ENCODE measurements around the gene RET. TPM values are rescaled to one million over a fixed set of nuclear protein-coding genes. Genes with fewer than 3 reads are reported as not detected.
"Not testable (repeated sequence)": the region's sequence is repeated elsewhere in the genome, so short reads cannot be mapped to it uniquely, and the experiment has no call there.

RET gene
- total RNA-seq, 1 donor from 2014 or later = 1.2 TPM

DNA sequence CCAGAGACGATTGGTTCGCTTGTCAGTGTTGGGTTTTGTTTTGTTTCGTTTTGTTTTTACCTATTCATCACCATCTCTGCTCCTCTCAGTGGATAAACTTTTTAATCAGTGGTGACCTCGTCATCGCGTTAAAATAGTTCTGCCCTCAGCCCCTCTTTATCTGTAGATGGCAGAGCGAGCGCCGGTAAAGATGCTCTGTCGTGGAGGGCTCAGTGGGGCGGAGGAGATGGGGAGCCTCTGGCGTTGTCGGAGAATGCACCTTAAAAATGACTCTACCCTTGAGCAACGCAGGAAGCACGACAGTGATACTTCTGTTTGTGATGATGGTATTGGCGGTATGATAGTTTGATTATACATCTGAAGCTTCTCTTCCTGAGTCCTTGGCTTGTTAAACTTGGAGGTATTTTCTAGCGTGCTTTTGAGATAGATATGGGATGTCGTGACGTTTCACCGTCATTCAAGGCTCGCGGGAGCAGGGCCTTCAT, 61.9 kb downstream of the RET start:
- peak overlapping the region; percentile 79 for H3K4me3 ChIP-seq (ENCODE audit: low read depth, low read length)
- DNase-seq (ENCODE audit: low read depth) = no peak
- TF ChIP-seq, protein P1, sequence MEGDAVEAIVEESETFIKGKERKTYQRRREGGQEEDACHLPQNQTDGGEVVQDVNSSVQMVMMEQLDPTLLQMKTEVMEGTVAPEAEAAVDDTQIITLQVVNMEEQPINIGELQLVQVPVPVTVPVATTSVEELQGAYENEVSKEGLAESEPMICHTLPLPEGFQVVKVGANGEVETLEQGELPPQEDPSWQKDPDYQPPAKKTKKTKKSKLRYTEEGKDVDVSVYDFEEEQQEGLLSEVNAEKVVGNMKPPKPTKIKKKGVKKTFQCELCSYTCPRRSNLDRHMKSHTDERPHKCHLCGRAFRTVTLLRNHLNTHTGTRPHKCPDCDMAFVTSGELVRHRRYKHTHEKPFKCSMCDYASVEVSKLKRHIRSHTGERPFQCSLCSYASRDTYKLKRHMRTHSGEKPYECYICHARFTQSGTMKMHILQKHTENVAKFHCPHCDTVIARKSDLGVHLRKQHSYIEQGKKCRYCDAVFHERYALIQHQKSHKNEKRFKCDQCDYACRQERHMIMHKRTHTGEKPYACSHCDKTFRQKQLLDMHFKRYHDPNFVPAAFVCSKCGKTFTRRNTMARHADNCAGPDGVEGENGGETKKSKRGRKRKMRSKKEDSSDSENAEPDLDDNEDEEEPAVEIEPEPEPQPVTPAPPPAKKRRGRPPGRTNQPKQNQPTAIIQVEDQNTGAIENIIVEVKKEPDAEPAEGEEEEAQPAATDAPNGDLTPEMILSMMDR (conservative IDR thresholded peaks at IDR 0.05; ENCODE audit: low read depth, low read length) = no peak

DNA sequence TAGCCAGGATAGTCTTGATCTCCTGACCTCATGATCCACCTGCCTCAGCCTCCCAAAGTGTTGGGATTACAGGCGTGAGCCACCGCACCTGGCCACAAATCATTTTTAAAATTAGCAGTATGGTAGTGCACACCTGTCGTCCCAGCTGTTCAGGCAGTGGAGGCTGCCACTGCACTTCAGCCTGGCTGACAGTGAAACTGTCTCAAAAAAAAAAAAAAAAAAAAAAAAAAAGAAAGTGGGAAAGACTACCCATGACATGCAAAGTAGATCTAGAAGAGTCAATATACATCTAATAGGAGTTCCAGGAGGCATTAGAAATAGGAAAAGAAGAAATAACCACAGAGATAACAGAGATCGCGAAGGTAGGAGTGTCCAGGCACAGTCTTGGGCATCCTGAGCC, 64.6 kb downstream of the RET start:
- no peak for DNase-seq (ENCODE audit: low read depth)
- H3K4me3 ChIP-seq (ENCODE audit: low read depth, low read length) = no peak overlapping the region
- TF ChIP-seq, protein P1 (conservative IDR thresholded peaks at IDR 0.05; ENCODE audit: low read depth, low read length) = no peak

DNA sequence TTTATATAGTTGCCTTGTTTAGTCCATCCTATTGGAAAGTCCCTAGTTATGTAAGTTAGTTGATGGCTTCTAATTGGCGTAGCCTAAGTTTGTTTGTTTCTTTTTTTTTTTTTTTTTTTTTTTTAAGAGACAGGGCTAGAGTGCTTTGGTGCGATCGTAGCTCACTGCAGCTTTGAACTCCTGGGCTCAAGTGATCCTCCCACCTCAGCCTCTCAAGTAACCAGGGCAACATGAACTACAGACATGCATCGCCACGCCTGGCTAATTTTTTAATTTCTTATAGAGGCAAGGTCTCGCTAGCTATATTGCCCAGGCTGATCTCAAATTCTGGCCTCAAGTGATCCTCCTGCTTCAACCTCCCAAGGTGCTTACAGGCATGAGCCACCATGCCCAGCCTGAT, 68.4 kb downstream of the RET start:
- no peak overlapping the region for H3K4me3 ChIP-seq (ENCODE audit: low read depth, low read length)
- TF ChIP-seq, protein P1 (conservative IDR thresholded peaks at IDR 0.05; ENCODE audit: low read depth, low read length) = no peak
- no peak for DNase-seq (ENCODE audit: low read depth)

- not testable (repeated sequence) for DNase-seq (ENCODE audit: low read depth); H3K4me3 ChIP-seq (ENCODE audit: low read depth, low read length)
Observed at GRCh38 chr10:43145936-43146335, 69.1 kb downstream of the RET start.

DNA sequence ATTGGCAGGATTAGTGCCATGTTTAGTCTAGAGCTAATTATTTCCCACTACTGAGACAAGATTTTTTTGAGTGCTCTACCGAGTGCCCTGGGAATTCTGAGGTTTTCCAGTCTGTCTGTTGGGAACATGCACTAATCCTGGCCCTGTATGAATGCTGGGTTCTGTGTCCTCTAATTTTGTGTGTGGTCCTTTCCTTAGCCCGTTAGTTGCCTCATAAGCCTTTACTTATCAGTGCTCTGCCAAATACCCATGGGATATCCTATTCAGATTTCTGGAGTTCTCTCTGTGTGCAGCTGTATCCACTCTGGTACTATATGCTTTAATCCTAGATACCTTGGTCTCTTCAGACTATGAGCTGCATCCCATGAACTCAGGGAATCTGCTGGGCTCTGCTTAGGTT, 74.5 kb downstream of the RET start:
- DNase-seq (ENCODE audit: low read depth) = no peak
- no peak overlapping the region for H3K4me3 ChIP-seq (ENCODE audit: low read depth, low read length)
- TF ChIP-seq, protein P1 (conservative IDR thresholded peaks at IDR 0.05; ENCODE audit: low read depth, low read length) = no peak

GRCh38 chr10:43153901-43154300, 77.0 kb downstream of the RET start:
- H3K4me3 ChIP-seq (ENCODE audit: low read depth, low read length) = no peak overlapping the region
- TF ChIP-seq, protein P1 (conservative IDR thresholded peaks at IDR 0.05; ENCODE audit: low read depth, low read length) = no peak
- DNase-seq (ENCODE audit: low read depth) = no peak

- DNase-seq (ENCODE audit: low read depth) = no peak
- no peak overlapping the region for H3K4me3 ChIP-seq (ENCODE audit: low read depth, low read length)
- TF ChIP-seq, protein P1 (conservative IDR thresholded peaks at IDR 0.05; ENCODE audit: low read depth, low read length) = no peak
Observed at GRCh38 chr10:43155221-43155620, 78.4 kb downstream of the RET start.

Measured in epithelial cell of proximal tubule (primary cell).